Measurements from ENCODE around the gene TMEM51.

Gene TMEM51

GRCh38 chr1:15206418-15207030 is 53.0 kb downstream of the TMEM51 start:
- H3K4me3 ChIP-seq (ENCODE audit: low read depth, low read length), result no peak overlapping the region
- TF ChIP-seq, protein P1, sequence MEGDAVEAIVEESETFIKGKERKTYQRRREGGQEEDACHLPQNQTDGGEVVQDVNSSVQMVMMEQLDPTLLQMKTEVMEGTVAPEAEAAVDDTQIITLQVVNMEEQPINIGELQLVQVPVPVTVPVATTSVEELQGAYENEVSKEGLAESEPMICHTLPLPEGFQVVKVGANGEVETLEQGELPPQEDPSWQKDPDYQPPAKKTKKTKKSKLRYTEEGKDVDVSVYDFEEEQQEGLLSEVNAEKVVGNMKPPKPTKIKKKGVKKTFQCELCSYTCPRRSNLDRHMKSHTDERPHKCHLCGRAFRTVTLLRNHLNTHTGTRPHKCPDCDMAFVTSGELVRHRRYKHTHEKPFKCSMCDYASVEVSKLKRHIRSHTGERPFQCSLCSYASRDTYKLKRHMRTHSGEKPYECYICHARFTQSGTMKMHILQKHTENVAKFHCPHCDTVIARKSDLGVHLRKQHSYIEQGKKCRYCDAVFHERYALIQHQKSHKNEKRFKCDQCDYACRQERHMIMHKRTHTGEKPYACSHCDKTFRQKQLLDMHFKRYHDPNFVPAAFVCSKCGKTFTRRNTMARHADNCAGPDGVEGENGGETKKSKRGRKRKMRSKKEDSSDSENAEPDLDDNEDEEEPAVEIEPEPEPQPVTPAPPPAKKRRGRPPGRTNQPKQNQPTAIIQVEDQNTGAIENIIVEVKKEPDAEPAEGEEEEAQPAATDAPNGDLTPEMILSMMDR (IDR thresholded peaks at IDR 0.05; ENCODE audit: low read depth, low read length), result no peak

- H3K4me3 ChIP-seq (ENCODE audit: low read depth, low read length), result no peak overlapping the region
- TF ChIP-seq, protein P1 (IDR thresholded peaks at IDR 0.05; ENCODE audit: low read depth, low read length), result no peak
Measured at GRCh38 chr1:15207031-15207828, 53.7 kb downstream of the TMEM51 start.

GRCh38 chr1:15207829-15208429 is 54.4 kb downstream of the TMEM51 start:
- TF ChIP-seq, protein P1 (IDR thresholded peaks at IDR 0.05; ENCODE audit: low read depth, low read length), result no peak
- no peak overlapping the region for H3K4me3 ChIP-seq (ENCODE audit: low read depth, low read length)

- TF ChIP-seq, protein P1 (IDR thresholded peaks at IDR 0.05; ENCODE audit: low read depth, low read length), result no peak
- no peak overlapping the region for H3K4me3 ChIP-seq (ENCODE audit: low read depth, low read length)
Measured at GRCh38 chr1:15210651-15211375, 57.3 kb downstream of the TMEM51 start.

DNA sequence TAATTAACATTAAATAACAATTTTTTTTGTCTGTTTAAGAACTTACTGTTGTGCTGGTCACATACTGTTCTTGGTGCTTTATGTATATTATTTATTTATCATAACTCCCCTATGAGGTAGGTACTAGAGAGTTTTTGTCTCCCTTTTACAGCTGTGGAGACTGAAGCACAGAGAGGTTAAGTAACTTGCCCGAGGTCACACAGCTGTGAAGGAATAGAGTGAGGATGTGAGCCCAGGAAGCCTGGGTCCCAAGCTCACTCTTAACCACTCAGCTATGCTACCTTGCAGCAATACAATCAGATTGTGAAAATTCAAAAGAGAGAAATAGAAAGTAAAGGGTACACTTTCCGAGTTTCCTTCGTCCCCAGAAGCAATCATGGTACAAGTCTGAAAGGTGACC is 57.9 kb downstream of the TMEM51 start:
- H3K4me3 ChIP-seq (ENCODE audit: low read depth, low read length), result no peak overlapping the region
- TF ChIP-seq, protein P1 (IDR thresholded peaks at IDR 0.05; ENCODE audit: low read depth, low read length), result no peak

GRCh38 chr1:15212216-15212953 is 58.8 kb downstream of the TMEM51 start:
- TF ChIP-seq, protein P1 (IDR thresholded peaks at IDR 0.05; ENCODE audit: low read depth, low read length), result no peak
- H3K4me3 ChIP-seq (ENCODE audit: low read depth, low read length), result no peak overlapping the region

All from WI38 (cell line).